Posterior vena cava (tissue), 2 donors: ENCODE results near the gene ASH1L. TPM values are rescaled to one million over a fixed set of nuclear protein-coding genes. Genes with fewer than 3 reads are reported as not detected.
"Not testable (repeated sequence)": the region's sequence is repeated elsewhere in the genome, so short reads cannot be mapped to it uniquely, and the experiment has no call there.

ENCODE experiments used
- DNase-seq: peaks from one replicate; pipeline ENCODE4 v3.0.0-alpha.2; 2020; ENCODE audit warnings: low spot score
- intact Hi-C, 2 donors: fragments of 100-400 bp; cut with DNase I; formaldehyde crosslinking; loops; one replicate each; pipeline versions ENCODE4 v1.14.1 to v1.14.2; 2022 to 2023
- microRNA-seq, 2 donors: library from miRNA; unstranded; fragments of <30 nt; microRNA quantifications; one replicate each; pipeline ENCODE4 v1.2.0, GENCODE V29; 2020 to 2021; ENCODE audit warnings: borderline microRNAs expressed in 2 of 2
- total RNA-seq, 2 donors: library from RNA; stranded (reverse); fragmentation: NEBNext Ultra II Directional; extraction: Animal tissue kit (Norgen Biotek cat#: 25700); gene quantifications; one replicate each; pipeline ENCODE4 v1.2.1, GENCODE V29; 2021
- donor health status: DM: yes; HTN: yes; CAD: no.
- donor health status: DM: yes; HTN: yes; CAD: no.

Gene ASH1L
- total RNA-seq, 2 donors from 2014 or later = 66.7 to 67.4 TPM

DNA sequence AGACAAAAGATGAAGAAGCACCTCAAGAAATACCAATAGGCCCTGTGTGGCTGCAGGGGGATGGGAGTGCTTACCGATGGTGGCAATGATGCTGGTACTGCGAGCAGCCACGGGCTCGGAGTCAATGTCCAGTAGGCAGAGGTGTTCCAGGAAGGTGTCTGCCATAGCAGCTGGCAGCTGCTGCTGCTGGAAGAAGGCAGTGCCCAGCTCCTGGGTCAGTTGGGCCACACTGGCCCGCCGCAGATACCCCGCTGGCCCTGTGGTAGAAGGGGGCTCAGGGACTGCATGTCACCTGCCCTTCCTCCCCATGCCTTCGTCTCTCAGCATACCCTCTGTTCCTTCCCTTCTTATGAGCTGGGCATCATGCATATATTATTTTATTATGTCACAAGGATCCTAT lies 262.6 kb downstream of the ASH1L start:
- DNase-seq = no peak
- intact Hi-C loops = no loop called here

DNA sequence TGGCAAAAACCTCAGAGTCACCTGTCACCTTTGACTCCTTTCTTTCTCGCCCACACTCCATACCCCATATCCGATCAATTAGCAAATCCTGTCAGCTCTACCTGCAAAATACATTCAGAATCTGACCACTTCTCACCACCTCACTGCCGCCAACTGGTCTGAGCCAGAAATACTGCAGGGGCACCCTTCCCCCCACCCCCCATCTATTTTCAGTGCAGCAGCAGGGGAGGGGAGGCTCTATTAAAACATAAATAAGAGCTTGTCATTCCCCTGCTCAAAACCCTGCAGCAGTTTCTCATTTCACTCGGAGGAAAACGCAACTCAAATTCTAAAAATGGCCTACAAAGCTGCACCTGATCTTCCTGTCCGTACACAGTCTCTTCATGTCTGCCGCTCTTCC lies 265.2 kb downstream of the ASH1L start:
- intact Hi-C loops = no loop called here
- DNase-seq = no peak

- DNase-seq = no peak
- intact Hi-C loops = no loop called here
Measured at GRCh38 chr1:155296661-155297060, 265.9 kb downstream of the ASH1L start.

DNA sequence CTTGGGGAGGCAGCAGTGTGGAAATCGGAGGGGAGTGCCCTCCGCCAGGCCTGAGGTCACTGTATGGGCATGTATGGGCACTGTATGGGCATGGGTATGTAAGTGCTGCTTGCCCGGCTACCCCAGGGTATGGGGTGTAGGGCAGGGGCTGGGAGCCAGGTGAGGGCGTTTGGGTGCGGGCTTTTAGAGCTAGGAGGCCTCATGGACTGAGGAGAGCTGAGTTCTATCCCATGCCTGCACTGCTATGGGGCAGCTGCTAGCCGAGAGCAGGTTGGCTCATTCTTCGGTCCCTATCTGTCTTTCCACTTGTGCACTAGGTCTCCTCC lies 266.7 kb downstream of the ASH1L start:
- intact Hi-C loops = no loop called here
- no peak for DNase-seq

GRCh38 chr1:155295183-155295941 lies 267.2 kb downstream of the ASH1L start:
- intact Hi-C loops = no loop called here
- DNase-seq = no peak

GRCh38 chr1:155294520-155295182 lies 268.0 kb downstream of the ASH1L start:
- no peak for DNase-seq
- intact Hi-C loops = no loop called here

- no peak for DNase-seq
- intact Hi-C loops = no loop called here
Measured at GRCh38 chr1:155293086-155293749, 269.4 kb downstream of the ASH1L start.

- DNase-seq, intact Hi-C loops: not testable (repeated sequence)
Measured at GRCh38 chr1:155291006-155291405, 271.6 kb downstream of the ASH1L start.

GRCh38 chr1:155287987-155288543 lies 274.5 kb downstream of the ASH1L start:
- intact Hi-C loops = no loop called here
- no peak for DNase-seq

- DNase-seq = no peak
- intact Hi-C loops = no loop called here
Measured at GRCh38 chr1:155286544-155286943, 276.1 kb downstream of the ASH1L start.

DNA sequence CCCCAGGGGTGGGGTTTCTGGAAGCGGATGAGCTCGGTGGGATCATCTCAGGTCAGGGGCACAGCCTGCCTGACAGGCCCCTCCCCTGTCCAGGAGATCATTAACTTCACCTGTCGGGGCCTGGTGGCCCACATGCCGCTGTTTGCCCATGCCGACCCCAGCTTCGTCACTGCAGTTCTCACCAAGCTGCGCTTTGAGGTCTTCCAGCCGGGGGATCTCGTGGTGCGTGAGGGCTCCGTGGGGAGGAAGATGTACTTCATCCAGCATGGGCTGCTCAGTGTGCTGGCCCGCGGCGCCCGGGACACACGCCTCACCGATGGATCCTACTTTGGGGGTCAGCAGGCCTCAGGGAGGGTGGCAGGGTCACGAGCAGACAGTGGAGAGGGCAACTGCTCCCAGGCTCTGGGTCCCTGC lies 277.0 kb downstream of the ASH1L start:
- DNase-seq = no peak
- intact Hi-C loops = no loop called here

Small RNAs within 50 kb of the gene (microRNA-seq; reads per million reads assigned to microRNA genes)
- gene MIR555 = 0 reads per million in 2 donors

Other genes starting within 250 kb of the ASH1L start
- 10 to 100 TPM; 32.5 to 34.6 TPM for gene RUSC1, start 241.9 kb downstream of the ASH1L start, total RNA-seq
- 10 to 100 TPM; 29.6 to 30.2 TPM for gene MSTO1, start 47.4 kb upstream of the ASH1L start, total RNA-seq
- 10 to 100 TPM; 62.4 to 73.7 TPM for gene YY1AP1, start 126.0 kb upstream of the ASH1L start, total RNA-seq
- 10 to 100 TPM; 62.6 to 66.7 TPM for gene DAP3, start 126.3 kb upstream of the ASH1L start, total RNA-seq